ENCODE data around the gene ACTL6B. TPM values are rescaled to one million over a fixed set of nuclear protein-coding genes. Genes with fewer than 3 reads are reported as not detected.
A peak's percentile ranks its signal among the peaks of the same experiment; 100 is the strongest.

ACTL6B gene
- total and polyA plus RNA-seq, 3 donors from 2014 or later: 0.79 to 2.1 (median 1.2) TPM

DNA sequence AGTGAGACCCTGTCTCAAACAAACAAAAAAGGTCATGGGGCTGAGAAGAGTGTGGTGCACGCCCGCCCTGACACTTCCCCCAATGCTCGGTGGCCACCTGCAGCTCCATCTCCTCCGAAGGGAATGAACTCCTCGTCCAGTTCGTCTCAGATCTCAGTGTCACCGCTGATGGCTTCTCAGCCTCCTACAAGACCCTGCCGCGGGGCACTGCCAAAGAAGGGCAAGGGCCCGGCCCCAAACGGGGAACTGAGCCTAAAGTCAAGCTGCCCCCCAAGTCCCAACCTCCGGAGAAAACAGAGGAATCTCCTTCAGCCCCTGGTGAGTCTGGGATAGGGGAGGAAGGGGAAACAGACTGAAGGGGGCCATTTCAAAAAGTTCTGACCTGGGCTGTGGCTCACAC lies 49.9 kb downstream of the ACTL6B start:
- intact Hi-C loops (cut with DNase I; ENCODE audit: low total_unique reads): no loop called here
- 81 to 86% methylated on average over 12 of the region's 12 CpGs for WGBS, 2 donors
- TF ChIP-seq, protein P1, sequence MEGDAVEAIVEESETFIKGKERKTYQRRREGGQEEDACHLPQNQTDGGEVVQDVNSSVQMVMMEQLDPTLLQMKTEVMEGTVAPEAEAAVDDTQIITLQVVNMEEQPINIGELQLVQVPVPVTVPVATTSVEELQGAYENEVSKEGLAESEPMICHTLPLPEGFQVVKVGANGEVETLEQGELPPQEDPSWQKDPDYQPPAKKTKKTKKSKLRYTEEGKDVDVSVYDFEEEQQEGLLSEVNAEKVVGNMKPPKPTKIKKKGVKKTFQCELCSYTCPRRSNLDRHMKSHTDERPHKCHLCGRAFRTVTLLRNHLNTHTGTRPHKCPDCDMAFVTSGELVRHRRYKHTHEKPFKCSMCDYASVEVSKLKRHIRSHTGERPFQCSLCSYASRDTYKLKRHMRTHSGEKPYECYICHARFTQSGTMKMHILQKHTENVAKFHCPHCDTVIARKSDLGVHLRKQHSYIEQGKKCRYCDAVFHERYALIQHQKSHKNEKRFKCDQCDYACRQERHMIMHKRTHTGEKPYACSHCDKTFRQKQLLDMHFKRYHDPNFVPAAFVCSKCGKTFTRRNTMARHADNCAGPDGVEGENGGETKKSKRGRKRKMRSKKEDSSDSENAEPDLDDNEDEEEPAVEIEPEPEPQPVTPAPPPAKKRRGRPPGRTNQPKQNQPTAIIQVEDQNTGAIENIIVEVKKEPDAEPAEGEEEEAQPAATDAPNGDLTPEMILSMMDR (IDR thresholded peaks at IDR 0.05): no peak
- TF ChIP-seq POLR2A (IDR thresholded peaks at IDR 0.05): no peak
- Histone ChIP-seq H3K36me3 (ENCODE audit: low read depth, missing control alignments) (no peaks in the 10 kb centered on the region), H3K4me1 (peaks cover 29% of the 10 kb centered on the region), H3K27ac (no peak overlapping the region), H3K27me3 (no peaks in the 10 kb centered on the region), H3K4me3 (no peak overlapping the region), H3K9me3 (no peaks in the 10 kb centered on the region)
- no peak for DNase-seq

DNA sequence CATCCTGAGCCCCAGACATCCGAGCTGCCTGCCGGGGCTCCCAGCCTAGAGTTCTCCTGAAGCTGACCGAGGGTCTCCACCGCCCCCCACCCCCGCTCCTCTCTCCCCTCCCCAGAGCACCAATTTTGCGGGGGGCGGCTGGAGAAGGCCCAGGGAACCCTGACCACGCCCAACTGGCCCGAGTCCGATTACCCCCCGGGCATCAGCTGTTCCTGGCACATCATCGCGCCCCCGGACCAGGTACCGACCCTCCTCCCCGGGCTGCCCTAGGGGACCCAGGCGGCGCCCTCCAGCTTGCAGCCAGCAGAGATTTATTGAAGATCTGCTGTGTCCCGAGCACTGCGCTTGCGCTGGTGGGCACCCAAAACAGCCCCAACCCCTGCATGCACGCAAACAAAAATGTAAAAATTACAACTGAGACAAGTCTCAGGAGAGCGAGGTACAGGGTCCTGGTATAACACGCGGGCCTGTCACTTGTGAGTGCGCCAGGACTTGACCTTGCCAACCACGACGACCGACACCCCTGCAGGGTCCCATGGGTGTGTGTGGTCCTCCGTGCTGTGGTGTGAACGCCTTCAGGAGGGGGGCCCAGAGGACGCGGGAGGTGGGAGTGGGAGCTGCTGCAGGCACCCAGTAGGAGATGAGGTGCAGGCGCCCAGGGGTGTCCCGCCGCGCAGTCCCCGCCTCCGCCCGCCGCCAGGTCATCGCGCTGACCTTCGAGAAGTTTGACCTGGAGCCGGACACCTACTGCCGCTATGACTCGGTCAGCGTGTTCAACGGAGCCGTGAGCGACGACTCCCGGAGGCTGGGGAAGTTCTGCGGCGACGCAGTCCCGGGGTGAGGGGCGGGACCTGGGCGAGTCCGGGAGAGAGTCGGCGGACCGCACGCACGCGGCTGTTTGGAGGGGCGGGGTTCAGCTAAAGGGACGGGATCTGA lies 51.0 kb downstream of the ACTL6B start:
- Histone ChIP-seq H3K27me3 (no peaks in the 10 kb centered on the region), H3K36me3 (ENCODE audit: low read depth, missing control alignments) (no peaks in the 10 kb centered on the region), H3K4me3 (peak overlapping the region; percentile 56 to 62), H3K4me1 (peaks cover 30% of the 10 kb centered on the region), H3K9me3 (no peaks in the 10 kb centered on the region), H3K27ac (peak overlapping the region; percentile 79 to 81)
- 17 to 22% methylated on average over 34 to 64 of the region's 68 CpGs for WGBS, 2 donors
- TF ChIP-seq, protein P1 (IDR thresholded peaks at IDR 0.05): no peak
- TF ChIP-seq POLR2A (IDR thresholded peaks at IDR 0.05): no peak
- no peak for DNase-seq
- intact Hi-C loops (cut with DNase I; ENCODE audit: low total_unique reads): no loop called here

DNA sequence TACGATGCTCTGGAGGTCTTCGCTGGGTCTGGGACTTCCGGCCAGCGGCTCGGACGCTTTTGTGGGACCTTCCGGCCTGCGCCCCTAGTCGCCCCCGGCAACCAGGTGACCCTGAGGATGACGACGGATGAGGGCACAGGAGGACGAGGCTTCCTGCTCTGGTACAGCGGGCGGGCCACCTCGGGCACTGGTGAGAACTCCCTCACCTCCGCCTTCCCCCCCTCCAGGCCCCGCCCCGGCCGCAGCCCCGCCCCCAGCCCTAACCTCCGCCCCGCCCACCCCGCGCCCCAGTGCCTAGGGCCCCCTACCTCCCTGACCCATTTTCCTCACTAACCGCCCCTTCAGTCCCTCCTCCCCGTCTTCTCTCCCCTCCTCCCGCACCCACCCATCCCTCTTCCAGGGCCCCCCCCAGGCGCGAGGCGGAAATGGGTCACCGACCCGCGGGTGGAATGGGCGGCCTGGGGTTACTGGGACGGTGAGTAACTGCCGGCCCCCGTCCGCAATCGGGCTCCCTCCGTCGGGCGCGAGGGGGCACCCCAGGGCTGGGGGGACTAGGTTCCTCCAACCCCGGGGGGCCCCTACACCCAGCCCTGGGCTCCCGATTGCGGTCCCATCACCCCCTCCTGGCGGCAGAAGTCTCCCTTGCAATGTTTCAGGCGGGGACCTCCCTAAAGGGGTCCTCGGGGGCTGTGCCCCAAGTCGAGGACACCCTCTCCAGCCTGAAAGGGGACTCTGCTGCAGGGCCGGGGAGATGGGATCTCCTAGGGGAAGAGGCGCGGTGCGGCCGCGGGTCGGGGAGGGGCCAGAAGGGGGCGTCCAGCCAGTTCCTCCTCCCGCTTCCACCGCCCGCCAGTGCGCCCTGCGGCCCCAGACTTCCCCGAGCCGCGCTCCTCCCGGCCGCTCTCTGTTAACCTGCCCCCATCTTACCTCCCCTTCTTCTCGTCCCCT lies 51.9 kb downstream of the ACTL6B start:
- TF ChIP-seq, protein P1 (IDR thresholded peaks at IDR 0.05): peak; percentile 2 to 26 (median 19)
- TF ChIP-seq POLR2A (IDR thresholded peaks at IDR 0.05): no peak
- Histone ChIP-seq H3K27me3 (no peaks in the 10 kb centered on the region), H3K9me3 (no peaks in the 10 kb centered on the region), H3K4me3 (peak overlapping the region; percentile 56 to 62), H3K36me3 (ENCODE audit: low read depth, missing control alignments) (no peaks in the 10 kb centered on the region), H3K4me1 (peaks cover 35% of the 10 kb centered on the region), H3K27ac (peak overlapping the region; percentile 79 to 81)
- intact Hi-C loops (cut with DNase I; ENCODE audit: low total_unique reads): no loop called here
- peak; percentile 68 for DNase-seq
- WGBS, 2 donors: 0 to 1% methylated on average over 47 to 55 of the region's 70 CpGs

DNA sequence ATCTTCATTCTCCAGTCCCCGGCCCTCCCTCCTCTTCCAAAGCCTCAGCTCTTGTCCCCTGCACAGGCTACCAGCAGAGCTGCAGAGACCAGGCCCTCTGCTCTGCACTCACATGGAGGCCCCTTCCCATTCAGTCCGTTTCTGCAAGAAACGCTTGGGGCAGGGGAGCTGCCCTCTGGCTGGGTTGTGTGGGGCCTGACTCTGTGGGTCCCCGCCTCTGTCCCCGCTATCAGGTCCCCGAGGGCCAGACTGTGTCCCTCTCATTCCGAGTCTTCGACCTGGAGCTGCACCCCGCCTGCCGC lies 52.6 kb downstream of the ACTL6B start:
- peak overlapping the region; percentile 79 to 81 for H3K27ac ChIP-seq
- intact Hi-C loops (cut with DNase I; ENCODE audit: low total_unique reads): no loop called here
- no peak for TF ChIP-seq POLR2A (IDR thresholded peaks at IDR 0.05)
- TF ChIP-seq, protein P1 (IDR thresholded peaks at IDR 0.05): no peak
- no peaks in the 10 kb centered on the region for H3K9me3 ChIP-seq
- H3K27me3 ChIP-seq: no peaks in the 10 kb centered on the region
- DNase-seq: no peak
- no peaks in the 10 kb centered on the region for H3K36me3 ChIP-seq (ENCODE audit: low read depth, missing control alignments)
- WGBS, 2 donors: 4 to 15% methylated on average over 7 of the region's 10 CpGs
- peak overlapping the region; percentile 56 to 62 for H3K4me3 ChIP-seq
- H3K4me1 ChIP-seq: peaks cover 35% of the 10 kb centered on the region
